Spinal cord (tissue), 10 donors: ENCODE measurements around the gene PUM1. TPM values are rescaled to one million over a fixed set of nuclear protein-coding genes. Genes with fewer than 3 reads are reported as not detected.
"Not testable (repeated sequence)": the region's sequence is repeated elsewhere in the genome, so short reads cannot be mapped to it uniquely, and the experiment has no call there.

Source experiments
- DNase-seq, 6 donors: peaks; one replicate each; pipeline versions ENCODE4 v3.0.0 to v3.0.0-alpha.2; 2013 to 2015; ENCODE audit warnings: low spot score in 6 of 6, low read depth in 4 of 6
- H3K27ac ChIP-seq: one replicate; pipeline ENCODE4 v1.5.1; 2013; ENCODE audit warnings: low read depth, low read length, control low read depth
- H3K27me3 ChIP-seq: one replicate; pipeline ENCODE4 v1.6.1; 2013; ENCODE audit warnings: low read length; ENCODE audit not compliant: control insufficient read depth, insufficient read depth
- H3K36me3 ChIP-seq: one replicate; pipeline ENCODE4 v1.6.1; 2013; ENCODE audit warnings: low read length; ENCODE audit not compliant: control insufficient read depth, insufficient read depth
- H3K4me1 ChIP-seq: one replicate; pipeline ENCODE4 v1.6.1; 2013; ENCODE audit warnings: low read length; ENCODE audit not compliant: control insufficient read depth, insufficient read depth
- H3K4me3 ChIP-seq: one replicate; pipeline ENCODE4 v1.5.1; 2013; ENCODE audit warnings: low read depth, low read length, control low read depth
- H3K9me3 ChIP-seq: one replicate; pipeline ENCODE4 v1.6.1; 2013; ENCODE audit warnings: low read length; ENCODE audit not compliant: control insufficient read depth, insufficient read depth
- WGBS: methylation state at CpG from one replicate; pipeline ENCODE4 v1.1.5; 2013; ENCODE audit warnings: missing lambda C conversion rate; ENCODE audit not compliant: insufficient coverage; 5-methylcytosine and 5-hydroxymethylcytosine counted together
- polyA plus RNA-seq, 2 donors: library from polyadenylated mRNA; unstranded; fragments of 120-200 nt; gene quantifications; one replicate each; pipeline ENCODE4 v1.2.1, GENCODE V29; 2013; ENCODE audit not compliant: insufficient read length in 2 of 2
- total RNA-seq, 2 donors: library from RNA; depleted of rRNA in 1 of 2; stranded (reverse); fragments of 120-200 nt in 1 of 2; fragments of >200 nt in 1 of 2; gene quantifications; one replicate each; pipeline versions ENCODE4 v1.2.3 to v1.2.4, GENCODE V29; 2013 to 2014
- donor health status: healthy.

PUM1 gene
- total and polyA plus RNA-seq, 4 donors = 65.1 to 96.0 (median 78.1) TPM

- Histone ChIP-seq H3K27ac (no peak overlapping the region), H3K36me3 (peaks cover 24% of the 10 kb centered on the region), H3K4me3 (no peak overlapping the region), H3K9me3 (no peaks in the 10 kb centered on the region), H3K4me1 (no peaks in the 10 kb centered on the region), H3K27me3 (no peaks in the 10 kb centered on the region)
- WGBS = 90% methylated on average over 3 of the region's 3 CpGs
- DNase-seq = peak in 1 of 6 donors; percentile 42
Measured at GRCh38 chr1:30948278-30948677, 117.2 kb downstream of the PUM1 start.

- Histone ChIP-seq H3K4me1 (no peaks in the 10 kb centered on the region), H3K27ac (no peak overlapping the region), H3K36me3 (peaks cover 27% of the 10 kb centered on the region), H3K9me3 (no peaks in the 10 kb centered on the region), H3K4me3 (no peak overlapping the region), H3K27me3 (no peaks in the 10 kb centered on the region)
- DNase-seq = no peak
Measured at GRCh38 chr1:30947212-30947611, 118.3 kb downstream of the PUM1 start.

- 83% methylated on average over 1 of the region's 7 CpGs for WGBS
- H3K4me1 ChIP-seq = no peaks in the 10 kb centered on the region
- no peak overlapping the region for H3K4me3 ChIP-seq
- H3K27me3 ChIP-seq = no peaks in the 10 kb centered on the region
- H3K36me3 ChIP-seq = peaks cover 36% of the 10 kb centered on the region
- H3K9me3 ChIP-seq = no peaks in the 10 kb centered on the region
- peak in 1 of 6 donors; percentile 59 for DNase-seq
- H3K27ac ChIP-seq = no peak overlapping the region
Measured at GRCh38 chr1:30942326-30942963, 123.1 kb downstream of the PUM1 start.

- Histone ChIP-seq H3K27me3 (no peaks in the 10 kb centered on the region), H3K27ac (no peak overlapping the region), H3K4me3 (no peak overlapping the region), H3K4me1 (no peaks in the 10 kb centered on the region), H3K9me3 (no peaks in the 10 kb centered on the region), H3K36me3 (peaks cover 39% of the 10 kb centered on the region)
- no peak for DNase-seq
Measured at GRCh38 chr1:30940541-30940940, 125.0 kb downstream of the PUM1 start.

GRCh38 chr1:30936541-30937171 lies 128.9 kb downstream of the PUM1 start:
- Histone ChIP-seq H3K27me3 (no peaks in the 10 kb centered on the region), H3K4me3 (no peak overlapping the region), H3K36me3 (peaks cover 44% of the 10 kb centered on the region), H3K27ac (no peak overlapping the region), H3K9me3 (no peaks in the 10 kb centered on the region), H3K4me1 (no peaks in the 10 kb centered on the region)
- DNase-seq = no peak
- WGBS = 88% methylated on average over 7 of the region's 20 CpGs

- not testable (repeated sequence) for H3K9me3 ChIP-seq, H3K4me1 ChIP-seq, H3K27ac ChIP-seq, H3K4me3 ChIP-seq, H3K27me3 ChIP-seq, DNase-seq
- H3K36me3 ChIP-seq = peaks cover 47% of the 10 kb centered on the region
- no CpG with 5 or more reads among the region's 4 CpGs for WGBS
Measured at GRCh38 chr1:30935758-30936157, 129.8 kb downstream of the PUM1 start.

GRCh38 chr1:30934613-30935012 lies 130.9 kb downstream of the PUM1 start:
- Histone ChIP-seq H3K36me3 (peaks cover 45% of the 10 kb centered on the region), H3K27me3 (no peaks in the 10 kb centered on the region), H3K27ac (no peak overlapping the region), H3K4me3 (no peak overlapping the region), H3K4me1 (peaks cover 7% of the 10 kb centered on the region), H3K9me3 (no peaks in the 10 kb centered on the region)
- WGBS = 86% methylated on average over 1 of the region's 3 CpGs
- DNase-seq = no peak

GRCh38 chr1:30933874-30934252 lies 131.7 kb downstream of the PUM1 start:
- H3K27ac ChIP-seq = no peak overlapping the region
- H3K36me3 ChIP-seq = peaks cover 39% of the 10 kb centered on the region

GRCh38 chr1:30930631-30931173 lies 134.8 kb downstream of the PUM1 start:
- Histone ChIP-seq H3K27ac (no peak overlapping the region), H3K9me3 (no peaks in the 10 kb centered on the region), H3K27me3 (no peaks in the 10 kb centered on the region), H3K4me1 (peaks cover 7% of the 10 kb centered on the region), H3K4me3 (no peak overlapping the region), H3K36me3 (peaks cover 23% of the 10 kb centered on the region)
- 73% methylated on average over 5 of the region's 6 CpGs for WGBS
- no peak for DNase-seq

More at GRCh38 chr1:30933874-30934252, 131.7 kb downstream of the PUM1 start:
- WGBS = 83% methylated on average over 4 of the region's 4 CpGs
- no peaks in the 10 kb centered on the region for H3K9me3 ChIP-seq
- H3K27me3 ChIP-seq = no peaks in the 10 kb centered on the region
- DNase-seq = no peak
- no peak overlapping the region for H3K4me3 ChIP-seq
- peaks cover 7% of the 10 kb centered on the region for H3K4me1 ChIP-seq

GRCh38 chr1:30929944-30930525 lies 135.5 kb downstream of the PUM1 start:
- Histone ChIP-seq H3K27ac (no peak overlapping the region), H3K9me3 (no peaks in the 10 kb centered on the region), H3K27me3 (no peaks in the 10 kb centered on the region), H3K36me3 (peaks cover 23% of the 10 kb centered on the region), H3K4me1 (peaks cover 7% of the 10 kb centered on the region), H3K4me3 (no peak overlapping the region)
- WGBS = 65% methylated on average over 4 of the region's 8 CpGs
- no peak for DNase-seq
